Panc1 (cell line): Measurements from ENCODE around the gene NEAT1. TPM values are rescaled to one million over a fixed set of nuclear protein-coding genes. Genes with fewer than 3 reads are reported as not detected.

Experiments used
- ATAC-seq: fragments of 200-7000 bp; cut with Tn5 transposase; 2 replicates; pipeline ENCODE4 v1.9.1; 2020; ENCODE audit warnings: mild to moderate bottlenecking, moderate library complexity
- BruUV-seq: library from RNA; stranded (reverse); fragments of 400-500 nt; replicated peaks from 2 replicates; lab custom pipeline; 2021; lab: Mats Ljungman, UMichigan
- CTCF ChIA-PET: fragments of 300-600 bp; sonication (Branson Sonifier 250); formaldehyde crosslinking; loops from one replicate; lab custom pipeline; 2022; ENCODE audit warnings: antibody characterized with exemption; lab: Charles Lee
- POLR2A ChIA-PET: fragments of 300-600 bp; sonication (Branson Sonifier 250); formaldehyde crosslinking; loops from one replicate; lab custom pipeline; 2022; ENCODE audit warnings: antibody characterized with exemption; lab: Charles Lee
- DNase-seq: peaks from one replicate; pipeline ENCODE4 v3.0.0-alpha.2; 2010; ENCODE audit warnings: low read depth, low spot score
- H3K27ac ChIP-seq: 2 replicates; pipeline ENCODE4 v1.5.1; 2011; ENCODE audit warnings: mild to moderate bottlenecking, low read length, inconsistent platforms
- H3K27me3 ChIP-seq: fragments of 200-500 bp; sonication (Bioruptor generic); 2 replicates; pipeline ENCODE4 v1.6.0; 2014; ENCODE audit warnings: low read length, inconsistent platforms; ENCODE audit not compliant: control insufficient read depth, insufficient read depth
- H3K36me3 ChIP-seq: fragments of 200-500 bp; sonication (Bioruptor generic); 2 replicates; pipeline ENCODE4 v1.5.1; 2014; ENCODE audit warnings: inconsistent platforms, mild to moderate bottlenecking, low read length, moderate library complexity; ENCODE audit not compliant: control insufficient read depth, insufficient read depth
- H3K4me1 ChIP-seq: 2 replicates; pipeline ENCODE4 v1.5.1; 2011; ENCODE audit warnings: inconsistent platforms, mild to moderate bottlenecking, low read length, moderate library complexity; ENCODE audit not compliant: control insufficient read depth, insufficient read depth
- H3K4me3 ChIP-seq, 2 experiments: 2 replicates each; pipeline ENCODE4 v1.5.1; 2011 to 2012; ENCODE audit warnings: low read depth in 2 of 2, low read length in 2 of 2, mild to moderate bottlenecking in 2 of 2, inconsistent platforms in 1 of 2, moderate library complexity in 1 of 2
- H3K9me3 ChIP-seq: fragments of 200-500 bp; sonication (Bioruptor generic); 2 replicates; pipeline ENCODE4 v1.5.1; 2014; ENCODE audit warnings: low read depth, mild to moderate bottlenecking, inconsistent platforms, low read length, moderate library complexity; ENCODE audit not compliant: control insufficient read depth, insufficient read depth
- POLR2AphosphoS5 ChIP-seq: IDR thresholded peaks from 2 replicates; pipeline ENCODE4 v1.6.1; 2012; ENCODE audit warnings: mild to moderate bottlenecking, low read depth, low read length, moderate library complexity
- SIN3A ChIP-seq: IDR thresholded peaks from 2 replicates; pipeline ENCODE4 v1.6.1; 2012; ENCODE audit warnings: low read depth, mild to moderate bottlenecking, low read length, moderate library complexity, borderline replicate concordance; ENCODE audit not compliant: insufficient read depth
- TCF7L2 ChIP-seq: IDR thresholded peaks from 2 replicates; pipeline ENCODE4 v1.6.1; 2011; ENCODE audit warnings: mild to moderate bottlenecking, low read depth, low read length, inconsistent platforms
- in situ Hi-C: cut with HindIII; loops from 2 replicates; pipeline ENCODE4 v1.10.0; 2016; ENCODE audit warnings: low sequenced_read_pairs, low pct_unique_long_range_greater_than_20kb
- intact Hi-C: fragments of 100-400 bp; cut with micrococcal nuclease; formaldehyde crosslinking; loops from one replicate; pipeline ENCODE4 v1.10.0; 2022; ENCODE audit not compliant: unreplicated experiment
- total RNA-seq: library from RNA; stranded (reverse); gene quantifications from one replicate; pipeline ENCODE4 v1.2.1, GENCODE V29; 2021; ENCODE audit not compliant: unreplicated experiment
- TF ChIP-seq, protein P1 (sequence below), 2 experiments: IDR thresholded peaks; 2 replicates each; pipeline ENCODE4 v1.6.1; 2011 to 2012; ENCODE audit warnings: low read depth in 2 of 2, control low read depth in 1 of 2, low read length in 1 of 2, mild to moderate bottlenecking in 1 of 2, moderate library complexity in 1 of 2; ENCODE audit not compliant: insufficient read depth in 1 of 2
- TF ChIP-seq, protein P2 (sequence below): fragments of 450-650 bp; IDR thresholded peaks from 2 replicates; pipeline ENCODE4 v1.5.1; 2017; ENCODE audit warnings: mild to moderate bottlenecking

Gene NEAT1
- total RNA-seq, 1 experiment from 2014 or later: 731 TPM

DNA sequence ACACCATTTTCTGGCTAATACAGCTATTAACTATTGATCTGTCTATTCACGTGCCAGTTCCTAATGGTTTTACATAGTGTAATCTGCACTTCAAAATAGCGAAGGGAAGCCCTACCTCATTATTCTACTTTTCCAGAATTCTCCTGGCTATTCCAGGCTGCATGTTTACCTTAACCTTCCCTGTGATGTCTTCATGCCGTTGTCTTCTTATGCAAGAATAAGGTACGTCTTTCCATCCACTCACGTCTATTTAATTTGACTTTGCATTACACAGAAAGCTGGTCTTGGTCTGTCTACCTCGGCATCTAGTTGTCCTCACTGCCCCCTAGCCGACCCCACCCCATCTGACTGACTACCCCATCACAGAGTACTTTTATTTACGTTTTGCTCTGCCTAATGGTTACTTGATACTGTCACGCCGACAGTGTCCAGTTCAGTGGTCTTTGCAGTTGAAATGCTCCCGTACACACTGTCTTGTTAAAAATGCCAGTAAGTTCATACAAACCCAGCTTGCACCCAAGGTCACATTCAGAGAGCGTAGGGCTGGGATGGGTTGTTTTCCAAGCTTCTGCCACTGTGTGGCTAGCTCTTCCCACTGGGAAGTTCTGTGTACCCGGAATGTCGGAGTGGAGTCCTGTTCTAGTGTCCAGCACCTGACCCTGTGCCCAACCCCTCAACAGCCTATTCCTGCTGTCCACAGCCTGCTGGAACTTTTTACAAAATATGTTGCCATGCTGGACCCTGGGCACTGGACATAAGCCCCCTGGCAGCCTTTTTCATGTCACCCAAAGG, 15.0 kb downstream of the NEAT1 start:
- no TSS peak for BruUV-seq
- intact Hi-C loops (no loop called here), in situ Hi-C loops (no loop called here)
- peak overlapping the region; percentile 93 for H3K27ac ChIP-seq
- DNase-seq: no peak
- peaks cover 8% of the 10 kb centered on the region for H3K36me3 ChIP-seq
- ATAC-seq: no peak
- H3K4me3 ChIP-seq: peak overlapping the region in 1 of 2 experiments; percentile 7; a peak in 2 of 4 replicates
- CTCF ChIA-PET: interaction anchor here (1.2 kb wide), 1 partner anchor 21 kb away, joined by 5 read pairs; no protein-coding TSS in a partner anchor
- H3K9me3 ChIP-seq: no peaks in the 10 kb centered on the region
- POLR2A ChIA-PET: interaction anchor here (0.5 to 1.4 kb wide), 6 partner anchors 10 to 61 kb away, joined by 3 to 6 read pairs (median 4); partner anchors contain the start of gene MALAT1
- no peaks in the 10 kb centered on the region for H3K27me3 ChIP-seq
- TF ChIP-seq, protein P1, sequence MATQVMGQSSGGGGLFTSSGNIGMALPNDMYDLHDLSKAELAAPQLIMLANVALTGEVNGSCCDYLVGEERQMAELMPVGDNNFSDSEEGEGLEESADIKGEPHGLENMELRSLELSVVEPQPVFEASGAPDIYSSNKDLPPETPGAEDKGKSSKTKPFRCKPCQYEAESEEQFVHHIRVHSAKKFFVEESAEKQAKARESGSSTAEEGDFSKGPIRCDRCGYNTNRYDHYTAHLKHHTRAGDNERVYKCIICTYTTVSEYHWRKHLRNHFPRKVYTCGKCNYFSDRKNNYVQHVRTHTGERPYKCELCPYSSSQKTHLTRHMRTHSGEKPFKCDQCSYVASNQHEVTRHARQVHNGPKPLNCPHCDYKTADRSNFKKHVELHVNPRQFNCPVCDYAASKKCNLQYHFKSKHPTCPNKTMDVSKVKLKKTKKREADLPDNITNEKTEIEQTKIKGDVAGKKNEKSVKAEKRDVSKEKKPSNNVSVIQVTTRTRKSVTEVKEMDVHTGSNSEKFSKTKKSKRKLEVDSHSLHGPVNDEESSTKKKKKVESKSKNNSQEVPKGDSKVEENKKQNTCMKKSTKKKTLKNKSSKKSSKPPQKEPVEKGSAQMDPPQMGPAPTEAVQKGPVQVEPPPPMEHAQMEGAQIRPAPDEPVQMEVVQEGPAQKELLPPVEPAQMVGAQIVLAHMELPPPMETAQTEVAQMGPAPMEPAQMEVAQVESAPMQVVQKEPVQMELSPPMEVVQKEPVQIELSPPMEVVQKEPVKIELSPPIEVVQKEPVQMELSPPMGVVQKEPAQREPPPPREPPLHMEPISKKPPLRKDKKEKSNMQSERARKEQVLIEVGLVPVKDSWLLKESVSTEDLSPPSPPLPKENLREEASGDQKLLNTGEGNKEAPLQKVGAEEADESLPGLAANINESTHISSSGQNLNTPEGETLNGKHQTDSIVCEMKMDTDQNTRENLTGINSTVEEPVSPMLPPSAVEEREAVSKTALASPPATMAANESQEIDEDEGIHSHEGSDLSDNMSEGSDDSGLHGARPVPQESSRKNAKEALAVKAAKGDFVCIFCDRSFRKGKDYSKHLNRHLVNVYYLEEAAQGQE (IDR thresholded peaks at IDR 0.05; ENCODE audit: insufficient read depth in 1 of 2, low read depth in 2 of 2, low read length in 1 of 2): no peak
- TF ChIP-seq, protein P2, sequence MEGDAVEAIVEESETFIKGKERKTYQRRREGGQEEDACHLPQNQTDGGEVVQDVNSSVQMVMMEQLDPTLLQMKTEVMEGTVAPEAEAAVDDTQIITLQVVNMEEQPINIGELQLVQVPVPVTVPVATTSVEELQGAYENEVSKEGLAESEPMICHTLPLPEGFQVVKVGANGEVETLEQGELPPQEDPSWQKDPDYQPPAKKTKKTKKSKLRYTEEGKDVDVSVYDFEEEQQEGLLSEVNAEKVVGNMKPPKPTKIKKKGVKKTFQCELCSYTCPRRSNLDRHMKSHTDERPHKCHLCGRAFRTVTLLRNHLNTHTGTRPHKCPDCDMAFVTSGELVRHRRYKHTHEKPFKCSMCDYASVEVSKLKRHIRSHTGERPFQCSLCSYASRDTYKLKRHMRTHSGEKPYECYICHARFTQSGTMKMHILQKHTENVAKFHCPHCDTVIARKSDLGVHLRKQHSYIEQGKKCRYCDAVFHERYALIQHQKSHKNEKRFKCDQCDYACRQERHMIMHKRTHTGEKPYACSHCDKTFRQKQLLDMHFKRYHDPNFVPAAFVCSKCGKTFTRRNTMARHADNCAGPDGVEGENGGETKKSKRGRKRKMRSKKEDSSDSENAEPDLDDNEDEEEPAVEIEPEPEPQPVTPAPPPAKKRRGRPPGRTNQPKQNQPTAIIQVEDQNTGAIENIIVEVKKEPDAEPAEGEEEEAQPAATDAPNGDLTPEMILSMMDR: no peak
- TF ChIP-seq TCF7L2 (no peak), SIN3A (no peak), POLR2AphosphoS5 (no peak)
- peaks cover 98% of the 10 kb centered on the region for H3K4me1 ChIP-seq

DNA sequence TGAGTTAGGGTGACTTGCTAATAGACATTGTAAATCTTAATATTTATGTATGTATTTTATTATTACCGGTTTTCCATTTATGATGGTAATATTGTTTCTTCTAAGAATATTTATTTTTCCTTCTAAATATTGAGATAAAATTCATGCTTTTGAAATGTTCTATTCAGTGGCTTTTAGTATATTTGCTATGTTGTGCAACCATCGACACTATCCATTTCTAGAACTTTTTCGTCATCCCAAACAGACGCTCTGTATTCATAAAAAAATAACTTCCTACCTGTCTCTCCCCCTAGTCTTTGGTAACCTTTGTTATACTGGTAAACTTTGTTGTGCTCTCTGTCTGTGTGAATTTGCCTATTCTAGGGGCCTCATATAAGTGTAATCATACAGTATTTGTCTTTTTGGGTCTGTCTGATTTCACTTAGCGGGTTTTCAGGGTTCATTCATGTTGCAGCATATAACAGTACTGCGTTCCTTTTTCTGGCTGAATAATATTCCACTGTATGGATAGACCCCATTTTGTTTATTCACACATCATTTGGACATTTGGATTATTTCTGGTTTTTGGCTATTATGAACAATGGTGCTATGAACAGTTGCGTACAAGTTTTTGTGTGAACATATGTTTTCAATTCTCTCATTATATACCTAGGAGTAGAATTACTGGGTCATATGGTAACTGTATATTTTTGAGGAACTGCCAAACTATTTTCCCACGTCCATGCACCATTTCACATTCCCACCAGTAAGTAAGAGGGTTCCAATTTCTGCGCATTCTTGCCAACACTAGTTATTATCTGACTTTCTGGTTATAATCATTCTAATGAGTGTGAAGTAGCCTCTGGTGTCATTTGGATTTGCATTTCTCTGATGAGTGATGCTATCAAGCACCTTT, 15.9 kb downstream of the NEAT1 start:
- H3K36me3 ChIP-seq: peaks cover 5% of the 10 kb centered on the region
- CTCF ChIA-PET: no interaction called here
- intact Hi-C loops (no loop called here), in situ Hi-C loops (no loop called here)
- TF ChIP-seq SIN3A (no peak), POLR2AphosphoS5 (no peak), TCF7L2 (no peak)
- TF ChIP-seq, protein P2: no peak
- TF ChIP-seq, protein P1 (IDR thresholded peaks at IDR 0.05; ENCODE audit: insufficient read depth in 1 of 2, low read depth in 2 of 2, low read length in 1 of 2): no peak
- no peaks in the 10 kb centered on the region for H3K27me3 ChIP-seq
- H3K9me3 ChIP-seq: no peaks in the 10 kb centered on the region
- H3K4me3 ChIP-seq: peak overlapping the region in 1 of 2 experiments; percentile 10; a peak in 1 of 4 replicates
- H3K4me1 ChIP-seq: peaks cover 98% of the 10 kb centered on the region
- BruUV-seq: no TSS peak
- POLR2A ChIA-PET: interaction anchor here (0.6 to 0.7 kb wide), 2 partner anchors 60 to 551 kb away, joined by 5 to 15 read pairs; partner anchors contain the start of gene MALAT1
- no peak for DNase-seq
- no peak for ATAC-seq
- H3K27ac ChIP-seq: peak overlapping the region; percentile 93
